Central memory CD8-positive, alpha-beta T cell (primary cell): ENCODE measurements around the gene GNA14.

ENCODE experiments used
- ATAC-seq: fragments of 150-1000 bp; cut with Tn5 transposase; replicated peaks from 2 replicates; pipeline ENCODE4 v1.10.0; 2022; ENCODE audit warnings: mild to moderate bottlenecking, moderate FRiP score, moderate number of reproducible peaks; ENCODE audit not compliant: poor library complexity, severe bottlenecking; ENCODE audit errors: extremely low read depth
- DNase-seq, 2 donors: peaks; one replicate each; pipeline ENCODE4 v3.0.0; 2021; ENCODE audit warnings: low spot score in 2 of 2
- H3K27ac Mint-ChIP-seq: one replicate; pipeline ENCODE4 v1.8.0; 2022; ENCODE audit warnings: low read depth, mild to moderate bottlenecking, moderate library complexity, mixed read lengths
- H3K27me3 Mint-ChIP-seq: one replicate; pipeline ENCODE4 v1.8.0; 2022; ENCODE audit warnings: mixed read lengths
- H3K36me3 Mint-ChIP-seq: one replicate; pipeline ENCODE4 v1.8.0; 2022; ENCODE audit warnings: mild to moderate bottlenecking, moderate library complexity, mixed read lengths; ENCODE audit not compliant: insufficient read depth
- H3K4me1 Mint-ChIP-seq: one replicate; pipeline ENCODE4 v1.8.0; 2022; ENCODE audit warnings: mixed read lengths
- H3K4me3 Mint-ChIP-seq: one replicate; pipeline ENCODE4 v1.8.0; 2022; ENCODE audit warnings: mild to moderate bottlenecking, moderate library complexity, mixed read lengths
- H3K9me3 Mint-ChIP-seq: one replicate; pipeline ENCODE4 v1.8.0; 2022; ENCODE audit warnings: mixed read lengths

GNA14 gene

DNA sequence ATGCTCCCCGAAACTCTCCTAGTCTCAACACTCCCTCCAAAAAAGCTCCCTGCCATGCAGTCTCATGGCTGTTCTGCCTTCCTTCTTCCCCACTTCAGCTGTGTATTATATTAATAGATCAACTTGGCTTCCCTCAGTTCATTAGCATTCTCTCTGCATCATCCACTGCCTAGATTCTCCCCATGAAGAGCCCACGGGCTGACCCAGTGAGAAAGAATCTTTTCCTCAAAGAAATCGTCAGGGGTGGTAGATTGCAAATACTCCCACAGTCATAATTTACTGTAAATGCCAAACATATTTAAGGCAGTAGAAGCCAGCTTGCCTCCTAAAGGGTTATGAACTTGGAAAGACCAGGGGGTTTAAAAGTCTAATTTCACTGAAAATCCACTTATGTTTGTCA, 33.5 kb downstream of the GNA14 start:
- H3K27ac Mint-ChIP-seq, result no peak overlapping the region
- no peaks in the 10 kb centered on the region for H3K4me1 Mint-ChIP-seq
- peaks cover 17% of the 10 kb centered on the region for H3K27me3 Mint-ChIP-seq
- no peak for ATAC-seq
- H3K4me3 Mint-ChIP-seq, result no peak overlapping the region
- H3K36me3 Mint-ChIP-seq, result no peaks in the 10 kb centered on the region
- H3K9me3 Mint-ChIP-seq, result peaks cover 7% of the 10 kb centered on the region
- DNase-seq, result no peak

DNA sequence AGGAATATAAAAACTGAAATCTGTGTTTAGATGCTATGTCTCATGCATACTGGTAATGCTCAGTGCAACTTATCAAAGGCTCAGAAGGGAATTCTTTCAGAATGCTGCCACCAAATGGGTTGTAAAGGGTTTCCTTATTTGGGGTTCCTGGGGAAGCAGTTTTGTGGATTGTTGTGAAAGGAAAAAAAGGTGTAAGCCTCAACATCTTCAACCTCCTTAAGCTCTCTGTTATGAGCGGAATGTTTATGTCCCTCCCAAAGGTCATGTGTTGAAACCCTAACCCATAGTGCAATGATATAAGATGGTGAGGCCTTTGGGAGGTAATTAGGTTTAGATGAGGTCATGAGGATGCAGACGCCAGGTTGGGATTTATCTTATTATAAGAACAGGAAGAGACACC, 41.6 kb downstream of the GNA14 start:
- Mint-ChIP-seq H3K27ac (no peak overlapping the region), H3K4me1 (no peaks in the 10 kb centered on the region), H3K4me3 (no peak overlapping the region), H3K36me3 (no peaks in the 10 kb centered on the region), H3K9me3 (no peaks in the 10 kb centered on the region), H3K27me3 (peaks cover 42% of the 10 kb centered on the region)
- ATAC-seq (no peak), DNase-seq (no peak)

DNA sequence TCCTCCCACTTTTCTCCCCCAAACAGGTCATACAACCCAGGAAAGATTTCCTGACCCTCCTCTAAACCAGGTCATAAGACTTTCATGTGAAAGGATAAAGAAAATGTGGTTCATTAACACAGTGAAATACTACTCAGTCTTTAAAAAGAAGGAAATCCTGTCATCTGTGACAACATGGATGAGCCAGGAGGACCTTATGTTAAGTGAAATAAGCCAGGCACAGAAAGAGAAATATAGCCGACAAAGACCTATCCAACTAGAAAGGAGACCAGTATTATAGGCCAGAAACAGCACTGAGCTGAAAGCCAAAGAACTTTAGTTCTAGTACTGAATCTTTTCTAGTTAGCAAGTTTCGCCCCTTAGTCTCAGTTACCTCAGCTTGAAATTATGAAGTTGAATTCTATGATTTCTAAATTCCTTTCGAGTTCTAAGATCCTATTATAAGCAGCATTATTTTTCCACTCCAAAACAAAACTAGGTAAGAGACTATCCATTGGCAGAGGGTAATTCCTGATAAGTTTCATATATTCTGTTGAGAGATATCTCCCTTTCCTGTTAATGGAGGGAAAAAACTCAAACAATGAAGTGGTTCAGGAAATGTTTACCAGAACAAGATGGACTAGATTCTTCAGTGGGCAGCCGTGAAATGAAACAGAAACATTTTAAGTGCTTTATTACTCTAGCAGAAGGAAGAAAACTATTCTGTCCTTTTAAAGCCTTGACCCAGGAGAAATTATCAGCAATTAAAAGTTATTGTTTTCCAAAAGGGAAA, 42.5 kb downstream of the GNA14 start:
- H3K4me3 Mint-ChIP-seq, result no peak overlapping the region
- ATAC-seq (no peak), DNase-seq (no peak)
- no peak overlapping the region for H3K27ac Mint-ChIP-seq
- no peaks in the 10 kb centered on the region for H3K9me3 Mint-ChIP-seq
- no peaks in the 10 kb centered on the region for H3K36me3 Mint-ChIP-seq
- H3K4me1 Mint-ChIP-seq, result no peaks in the 10 kb centered on the region
- peaks cover 35% of the 10 kb centered on the region for H3K27me3 Mint-ChIP-seq

DNA sequence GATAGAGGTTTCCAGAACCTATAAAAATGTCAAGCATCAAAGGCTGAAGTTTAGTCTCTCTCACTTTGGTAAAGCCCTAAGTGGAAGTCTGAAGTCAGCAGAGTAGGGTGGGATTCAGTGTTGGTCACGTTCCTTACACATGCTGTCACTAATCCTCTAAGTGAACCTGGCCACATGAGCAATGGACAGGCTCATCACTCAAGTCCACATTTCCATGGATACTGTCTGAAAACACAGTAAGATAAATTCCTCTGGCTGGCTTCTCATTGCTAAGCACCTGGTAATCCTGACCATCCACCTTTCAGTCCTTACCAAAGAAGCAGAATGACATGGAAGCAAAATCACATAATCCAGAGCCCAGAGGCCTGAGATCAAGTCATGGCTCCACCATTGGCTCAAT, 43.8 kb downstream of the GNA14 start:
- Mint-ChIP-seq H3K27ac (no peak overlapping the region), H3K36me3 (no peaks in the 10 kb centered on the region), H3K9me3 (no peaks in the 10 kb centered on the region), H3K4me3 (no peak overlapping the region), H3K4me1 (no peaks in the 10 kb centered on the region), H3K27me3 (peaks cover 21% of the 10 kb centered on the region)
- ATAC-seq, result no peak
- DNase-seq, result no peak

DNA sequence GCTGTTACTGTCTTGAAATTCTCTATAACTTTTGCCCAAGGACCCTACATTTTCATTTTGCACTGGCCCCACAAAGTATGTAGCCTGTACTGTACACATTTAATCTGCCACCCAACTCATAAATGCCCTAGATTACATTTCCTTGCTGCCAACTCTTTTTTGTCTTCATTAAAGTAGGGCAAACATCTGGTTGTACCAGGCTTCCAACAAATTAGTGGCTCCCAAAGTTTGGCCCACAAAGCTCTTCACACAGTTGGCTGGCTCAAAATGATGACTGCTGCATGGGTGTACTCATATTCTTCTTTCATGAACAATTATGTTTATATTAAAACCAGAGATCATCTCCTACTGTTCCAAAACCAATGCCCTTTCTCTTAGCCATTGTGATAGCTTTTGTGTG, 45.3 kb downstream of the GNA14 start:
- DNase-seq (no peak), ATAC-seq (no peak)
- H3K27me3 Mint-ChIP-seq, result peaks cover 21% of the 10 kb centered on the region
- H3K4me1 Mint-ChIP-seq, result no peaks in the 10 kb centered on the region
- no peaks in the 10 kb centered on the region for H3K9me3 Mint-ChIP-seq
- no peak overlapping the region for H3K4me3 Mint-ChIP-seq
- no peak overlapping the region for H3K27ac Mint-ChIP-seq
- no peaks in the 10 kb centered on the region for H3K36me3 Mint-ChIP-seq

DNA sequence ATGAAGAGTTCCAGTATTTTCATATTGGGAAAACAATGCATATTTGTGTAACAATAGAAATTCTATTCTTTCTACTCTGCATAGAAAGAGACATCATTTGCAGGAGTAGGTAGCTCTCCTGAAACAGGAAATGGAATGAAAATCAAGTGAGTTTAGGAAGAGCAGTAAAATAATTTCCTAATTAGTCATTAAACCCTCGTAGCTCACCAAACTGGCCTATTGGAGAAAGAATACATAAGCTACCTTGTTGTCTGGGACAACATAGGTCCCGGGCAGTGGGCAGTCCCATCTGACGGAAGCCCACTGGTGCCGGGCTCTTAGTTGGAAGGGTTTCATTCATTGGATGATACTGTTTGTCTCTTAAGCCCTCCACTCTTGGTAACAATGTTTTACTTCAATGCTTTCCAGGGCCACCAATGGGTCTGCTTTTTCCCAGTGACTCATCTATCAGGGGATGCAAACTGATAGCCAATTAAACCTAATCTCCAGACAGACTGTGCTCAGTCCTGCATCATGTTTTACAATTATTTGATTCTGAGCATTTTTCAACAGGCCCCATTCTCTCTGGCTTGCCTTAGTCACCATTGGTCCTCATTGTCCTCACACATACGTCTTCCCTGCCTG, 46.5 kb downstream of the GNA14 start:
- Mint-ChIP-seq H3K9me3 (no peaks in the 10 kb centered on the region), H3K4me3 (no peak overlapping the region), H3K36me3 (no peaks in the 10 kb centered on the region), H3K27me3 (peaks cover 22% of the 10 kb centered on the region), H3K27ac (no peak overlapping the region), H3K4me1 (no peaks in the 10 kb centered on the region)
- ATAC-seq, result no peak
- no peak for DNase-seq

DNA sequence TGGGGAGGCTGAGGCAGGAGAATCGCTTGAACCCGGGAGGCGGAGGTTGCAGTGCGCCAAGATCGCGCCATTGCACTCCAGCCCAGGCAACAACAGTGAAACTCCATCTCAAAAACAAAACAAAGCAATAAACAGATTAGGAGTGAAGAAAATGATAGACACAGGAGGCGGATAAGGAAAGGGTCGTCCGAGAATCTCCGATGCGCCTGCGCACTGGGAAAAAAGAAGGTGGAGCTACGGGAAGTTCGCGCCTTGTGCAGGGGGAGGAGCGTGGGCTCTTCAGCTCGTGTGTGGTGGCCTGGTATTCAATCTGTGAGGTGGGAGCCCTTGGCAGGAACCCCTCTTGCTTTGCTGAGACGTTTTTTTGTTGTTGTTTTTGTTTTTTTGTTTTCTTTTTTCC, 47.3 kb downstream of the GNA14 start:
- no peaks in the 10 kb centered on the region for H3K4me1 Mint-ChIP-seq

DNA sequence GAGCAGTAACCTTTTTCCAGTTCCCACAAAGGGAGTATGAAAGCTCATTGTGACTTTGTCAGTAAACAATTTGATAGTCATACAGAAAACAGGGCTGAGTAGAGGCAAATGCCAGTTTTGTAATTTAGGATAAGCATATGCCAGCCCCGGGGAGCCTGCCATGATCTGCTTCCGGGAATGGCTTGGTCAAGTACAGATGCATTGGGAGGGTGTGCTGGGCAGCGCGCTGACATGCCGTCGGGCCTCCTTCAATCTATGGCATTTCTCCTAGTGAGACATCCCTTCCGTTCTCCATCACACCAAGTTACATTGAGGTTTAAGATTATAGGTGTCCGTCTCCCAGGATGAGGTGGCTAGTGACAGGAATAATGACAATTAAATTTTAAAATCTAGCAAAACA, 48.6 kb downstream of the GNA14 start:
- ATAC-seq (no peak), DNase-seq (no peak)
- Mint-ChIP-seq H3K27ac (no peak overlapping the region), H3K4me1 (no peaks in the 10 kb centered on the region), H3K27me3 (peaks cover 22% of the 10 kb centered on the region), H3K9me3 (no peaks in the 10 kb centered on the region), H3K4me3 (no peak overlapping the region), H3K36me3 (no peaks in the 10 kb centered on the region)

More for the DNA sequence above, 47.3 kb downstream of the GNA14 start:
- DNase-seq (no peak), ATAC-seq (no peak)
- H3K27ac Mint-ChIP-seq, result no peak overlapping the region
- H3K9me3 Mint-ChIP-seq, result no peaks in the 10 kb centered on the region
- no peaks in the 10 kb centered on the region for H3K36me3 Mint-ChIP-seq
- H3K27me3 Mint-ChIP-seq, result peaks cover 22% of the 10 kb centered on the region
- no peak overlapping the region for H3K4me3 Mint-ChIP-seq

DNA sequence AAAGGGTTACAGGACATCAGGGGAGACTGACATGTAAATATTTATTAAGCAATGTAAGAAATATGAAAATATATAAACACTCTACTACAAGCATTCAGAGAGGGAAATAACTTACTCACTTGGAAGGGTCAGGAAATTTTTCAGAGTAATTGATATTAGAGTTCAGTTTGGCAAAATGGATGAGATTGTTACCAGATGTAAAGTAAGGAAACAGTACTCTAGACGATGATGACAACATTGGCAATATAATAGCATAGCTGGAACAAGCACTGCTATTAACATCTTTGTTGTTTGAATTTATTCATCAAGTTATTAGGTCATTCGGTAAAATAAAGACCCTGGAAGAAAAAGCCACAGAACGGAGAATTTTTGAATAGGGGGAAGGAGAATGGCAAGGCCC, 49.1 kb downstream of the GNA14 start:
- H3K4me3 Mint-ChIP-seq, result no peak overlapping the region
- H3K27ac Mint-ChIP-seq, result no peak overlapping the region
- H3K9me3 Mint-ChIP-seq, result no peaks in the 10 kb centered on the region
- H3K4me1 Mint-ChIP-seq, result no peaks in the 10 kb centered on the region
- ATAC-seq (no peak), DNase-seq (no peak)
- no peaks in the 10 kb centered on the region for H3K36me3 Mint-ChIP-seq
- H3K27me3 Mint-ChIP-seq, result peaks cover 22% of the 10 kb centered on the region

DNA sequence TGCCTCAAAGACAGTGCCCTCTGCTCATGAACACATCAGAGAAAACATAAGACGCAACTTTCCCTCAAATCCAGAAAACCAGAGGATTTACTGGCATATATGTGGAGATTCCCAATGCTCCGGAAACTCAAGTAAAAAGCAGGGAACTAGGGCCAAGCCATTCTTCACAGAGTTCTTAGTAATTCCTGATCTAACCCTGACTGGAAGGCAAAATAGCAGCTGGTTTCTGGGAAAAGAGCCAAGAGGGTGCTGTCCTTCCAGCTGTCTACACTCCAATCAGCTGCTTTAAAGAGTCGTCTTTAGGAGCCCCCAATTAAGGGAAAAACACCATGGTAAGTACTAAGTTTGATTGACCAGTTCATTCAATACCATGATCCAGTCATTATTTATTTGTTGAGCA, 49.6 kb downstream of the GNA14 start:
- no peak for ATAC-seq
- Mint-ChIP-seq H3K4me1 (no peaks in the 10 kb centered on the region), H3K4me3 (no peak overlapping the region), H3K36me3 (no peaks in the 10 kb centered on the region), H3K9me3 (no peaks in the 10 kb centered on the region), H3K27me3 (peaks cover 18% of the 10 kb centered on the region), H3K27ac (no peak overlapping the region)
- DNase-seq, result no peak

DNA sequence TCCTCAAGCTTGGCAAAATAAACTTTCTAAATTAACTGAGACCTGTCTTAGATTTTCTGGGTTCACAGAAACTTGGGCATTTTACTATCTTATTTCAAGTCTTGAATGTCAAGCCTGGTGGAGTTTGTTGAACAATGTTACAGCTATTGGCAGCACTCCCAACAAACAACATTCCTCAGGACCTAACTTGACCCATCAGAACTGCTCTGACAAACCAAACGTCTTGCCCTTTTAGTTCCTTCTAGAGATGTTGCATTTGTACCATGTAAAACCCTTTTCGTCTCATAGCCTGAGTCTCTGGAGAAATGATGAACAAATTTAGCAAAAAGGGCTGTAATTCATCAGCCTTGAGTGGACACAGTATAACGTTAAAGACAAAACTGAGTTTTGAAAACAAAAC, 51.1 kb downstream of the GNA14 start:
- Mint-ChIP-seq H3K27me3 (peaks cover 10% of the 10 kb centered on the region), H3K4me1 (no peaks in the 10 kb centered on the region), H3K27ac (no peak overlapping the region), H3K36me3 (no peaks in the 10 kb centered on the region), H3K4me3 (no peak overlapping the region), H3K9me3 (no peaks in the 10 kb centered on the region)
- ATAC-seq (no peak), DNase-seq (no peak)

DNA sequence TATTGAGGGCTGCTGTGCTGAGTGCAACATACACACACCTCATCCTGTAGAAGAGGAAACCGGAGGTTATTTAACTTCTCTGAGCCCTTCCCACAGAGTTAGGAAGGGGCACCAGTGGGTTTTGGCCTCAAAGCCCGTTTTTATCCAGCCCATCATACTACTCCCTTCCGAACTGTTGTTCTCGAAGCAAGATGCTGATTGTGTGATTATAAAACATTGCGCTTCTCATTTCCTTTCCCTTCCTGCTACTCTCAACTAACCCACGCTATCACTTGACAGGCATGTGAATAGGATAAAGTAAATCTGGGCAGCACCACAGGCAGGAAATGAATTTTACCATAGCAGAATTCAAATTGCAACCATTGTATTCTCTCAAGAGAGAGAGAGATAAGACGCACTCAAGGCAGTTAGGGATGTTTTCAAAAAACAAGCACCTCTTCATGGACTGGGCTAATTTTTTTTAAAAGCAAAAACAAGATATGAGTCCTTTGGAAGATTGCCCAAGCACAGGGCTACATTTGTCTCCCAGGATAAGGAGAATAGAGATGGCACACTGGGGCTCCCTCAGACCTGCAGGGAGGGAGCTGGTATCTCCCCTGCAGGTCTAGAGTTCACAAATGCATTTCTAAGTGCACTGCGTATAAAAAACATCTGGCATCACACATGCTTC, 52.6 kb downstream of the GNA14 start:
- ATAC-seq (no peak), DNase-seq (no peak)
- peaks cover 10% of the 10 kb centered on the region for H3K27me3 Mint-ChIP-seq
- no peaks in the 10 kb centered on the region for H3K36me3 Mint-ChIP-seq
- no peak overlapping the region for H3K27ac Mint-ChIP-seq
- H3K9me3 Mint-ChIP-seq, result no peaks in the 10 kb centered on the region
- H3K4me1 Mint-ChIP-seq, result no peaks in the 10 kb centered on the region
- H3K4me3 Mint-ChIP-seq, result no peak overlapping the region

DNA sequence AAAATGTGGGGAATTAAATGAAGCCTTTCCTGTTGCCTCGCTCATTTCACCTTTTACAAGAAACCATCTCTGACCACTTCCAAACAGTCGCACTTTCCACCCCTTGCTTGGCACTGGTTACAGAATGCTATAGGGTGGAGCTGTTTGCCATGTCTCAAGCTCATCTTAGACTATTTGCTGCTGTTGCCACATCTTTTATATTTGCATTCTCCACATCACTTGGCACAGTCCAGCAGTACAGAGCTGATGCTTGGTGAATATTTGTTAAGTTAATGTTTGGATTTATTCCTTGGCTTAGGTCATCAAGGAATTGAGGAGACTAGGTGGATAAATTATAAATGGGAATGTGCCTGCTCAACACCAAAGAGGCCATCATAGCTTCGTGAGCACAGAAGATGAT, 53.2 kb downstream of the GNA14 start:
- Mint-ChIP-seq H3K9me3 (no peaks in the 10 kb centered on the region), H3K27me3 (peaks cover 10% of the 10 kb centered on the region), H3K4me1 (no peaks in the 10 kb centered on the region), H3K27ac (no peak overlapping the region), H3K4me3 (no peak overlapping the region), H3K36me3 (no peaks in the 10 kb centered on the region)
- DNase-seq (no peak), ATAC-seq (no peak)
